SU-DHL-6 (cell line): Measurements from ENCODE around the gene PRELP.

ENCODE experiments used
- EZH2phosphoT487 ChIP-seq: fragments of 200-600 bp; sonication (generic), shearing (Covaris generic); conservative IDR thresholded peaks from 2 replicates; pipeline ENCODE4 v1.6.1; 2018; ENCODE audit warnings: mild to moderate bottlenecking, antibody characterized with exemption, low read length, moderate library complexity, mixed read lengths
- TF ChIP-seq, protein P1 (sequence below): fragments of 200-600 bp; sonication (generic); IDR thresholded peaks from one replicate; pipeline ENCODE4 v1.5.1; 2017; ENCODE audit warnings: antibody characterized with exemption, mild to moderate bottlenecking, low read length, moderate library complexity; ENCODE audit not compliant: insufficient read depth, poor library complexity, severe bottlenecking

DNA sequence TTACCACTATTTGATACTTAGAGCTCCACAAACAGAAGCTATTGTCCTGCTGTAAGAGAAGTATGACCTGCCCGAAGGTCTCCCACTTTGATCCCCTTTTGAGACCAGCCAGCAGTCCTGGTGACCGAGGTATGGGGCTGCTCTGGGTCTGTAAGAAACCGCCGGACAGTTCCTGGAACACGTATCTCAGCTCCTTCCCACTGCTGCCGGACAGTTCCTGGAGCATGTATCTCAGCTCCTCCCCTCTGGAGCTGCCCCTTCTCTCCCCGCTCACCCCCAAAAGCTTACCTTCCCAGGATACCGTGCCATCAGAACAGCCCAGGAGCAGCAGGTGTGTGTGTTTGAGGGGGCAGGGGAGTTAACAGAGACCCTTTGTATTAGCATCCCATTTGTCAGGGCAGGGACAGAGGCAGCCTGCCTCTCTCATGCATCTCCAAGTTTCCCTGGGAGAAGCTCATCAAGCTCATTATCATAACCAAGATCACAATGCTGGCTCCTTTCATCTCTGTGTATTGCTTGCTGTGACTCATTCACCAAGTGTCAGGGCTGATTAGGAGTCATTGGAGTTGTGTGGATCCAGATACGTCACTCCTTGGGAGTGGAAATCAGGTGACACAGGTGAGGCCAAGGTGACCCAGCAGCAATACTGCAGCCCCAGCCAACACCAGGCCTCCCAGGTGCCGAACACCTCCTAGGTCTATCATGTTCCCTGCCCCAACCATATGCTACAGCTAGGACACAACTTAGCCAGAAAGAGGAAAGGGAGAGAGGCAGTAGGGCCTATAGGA lies 43.6 kb downstream of the PRELP start:
- TF ChIP-seq, protein P1, sequence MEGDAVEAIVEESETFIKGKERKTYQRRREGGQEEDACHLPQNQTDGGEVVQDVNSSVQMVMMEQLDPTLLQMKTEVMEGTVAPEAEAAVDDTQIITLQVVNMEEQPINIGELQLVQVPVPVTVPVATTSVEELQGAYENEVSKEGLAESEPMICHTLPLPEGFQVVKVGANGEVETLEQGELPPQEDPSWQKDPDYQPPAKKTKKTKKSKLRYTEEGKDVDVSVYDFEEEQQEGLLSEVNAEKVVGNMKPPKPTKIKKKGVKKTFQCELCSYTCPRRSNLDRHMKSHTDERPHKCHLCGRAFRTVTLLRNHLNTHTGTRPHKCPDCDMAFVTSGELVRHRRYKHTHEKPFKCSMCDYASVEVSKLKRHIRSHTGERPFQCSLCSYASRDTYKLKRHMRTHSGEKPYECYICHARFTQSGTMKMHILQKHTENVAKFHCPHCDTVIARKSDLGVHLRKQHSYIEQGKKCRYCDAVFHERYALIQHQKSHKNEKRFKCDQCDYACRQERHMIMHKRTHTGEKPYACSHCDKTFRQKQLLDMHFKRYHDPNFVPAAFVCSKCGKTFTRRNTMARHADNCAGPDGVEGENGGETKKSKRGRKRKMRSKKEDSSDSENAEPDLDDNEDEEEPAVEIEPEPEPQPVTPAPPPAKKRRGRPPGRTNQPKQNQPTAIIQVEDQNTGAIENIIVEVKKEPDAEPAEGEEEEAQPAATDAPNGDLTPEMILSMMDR = no peak
- no peak for TF ChIP-seq EZH2phosphoT487
